Dendritic cell treated with granulocyte-macrophage colony-stimulating factor and Interleukin-4, amounts not matched to agents 40 ng/mL and 50 ng/mL, for 4 days (primary cell): Measurements from ENCODE around the gene WDR38.

Source experiments
- H3K27ac Mint-ChIP-seq: one replicate; pipeline ENCODE4 v1.8.0; 2022; ENCODE audit warnings: mild to moderate bottlenecking, mixed read lengths
- H3K27me3 Mint-ChIP-seq: one replicate; pipeline ENCODE4 v1.8.0; 2022; ENCODE audit warnings: mild to moderate bottlenecking, mixed read lengths
- H3K36me3 Mint-ChIP-seq: one replicate; pipeline ENCODE4 v1.8.0; 2022; ENCODE audit warnings: low read depth, mixed read lengths
- H3K4me1 Mint-ChIP-seq: one replicate; pipeline ENCODE4 v1.8.0; 2022; ENCODE audit warnings: low read depth, mixed read lengths
- H3K4me3 Mint-ChIP-seq: one replicate; pipeline ENCODE4 v1.8.0; 2022; ENCODE audit warnings: mild to moderate bottlenecking, moderate library complexity, mixed read lengths
- H3K9me3 Mint-ChIP-seq: one replicate; pipeline ENCODE4 v1.8.0; 2022; ENCODE audit warnings: mixed read lengths
- intact Hi-C: fragments of 100-400 bp; cut with micrococcal nuclease; formaldehyde crosslinking; loops from one replicate; pipeline ENCODE4 v1.15.0; 2022

WDR38 gene

DNA sequence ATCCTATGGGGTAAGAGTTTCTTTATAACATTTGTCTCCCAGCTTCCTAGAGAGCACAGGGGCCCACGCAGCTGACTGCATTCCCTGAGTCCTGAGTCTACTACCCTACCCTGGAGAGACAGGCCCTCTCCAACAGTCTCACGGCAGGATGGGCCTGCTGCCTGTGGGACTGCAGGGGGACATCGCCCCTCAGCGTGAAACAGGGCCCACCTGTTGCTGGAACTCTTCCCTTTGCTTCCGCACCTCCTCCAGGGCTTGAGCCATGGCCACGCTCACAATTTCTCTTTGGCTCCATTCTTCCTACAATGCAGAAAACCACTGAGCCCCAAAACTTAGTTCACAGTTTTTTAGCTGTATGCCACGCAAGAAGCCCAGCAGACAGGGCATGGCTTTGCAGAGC, 36.9 kb downstream of the WDR38 start:
- peaks cover 97% of the 10 kb centered on the region for H3K36me3 Mint-ChIP-seq
- H3K4me1 Mint-ChIP-seq = no peaks in the 10 kb centered on the region
- H3K27me3 Mint-ChIP-seq = no peaks in the 10 kb centered on the region
- H3K4me3 Mint-ChIP-seq = no peak overlapping the region
- intact Hi-C loops = no loop called here
- no peak overlapping the region for H3K27ac Mint-ChIP-seq
- H3K9me3 Mint-ChIP-seq = no peaks in the 10 kb centered on the region

DNA sequence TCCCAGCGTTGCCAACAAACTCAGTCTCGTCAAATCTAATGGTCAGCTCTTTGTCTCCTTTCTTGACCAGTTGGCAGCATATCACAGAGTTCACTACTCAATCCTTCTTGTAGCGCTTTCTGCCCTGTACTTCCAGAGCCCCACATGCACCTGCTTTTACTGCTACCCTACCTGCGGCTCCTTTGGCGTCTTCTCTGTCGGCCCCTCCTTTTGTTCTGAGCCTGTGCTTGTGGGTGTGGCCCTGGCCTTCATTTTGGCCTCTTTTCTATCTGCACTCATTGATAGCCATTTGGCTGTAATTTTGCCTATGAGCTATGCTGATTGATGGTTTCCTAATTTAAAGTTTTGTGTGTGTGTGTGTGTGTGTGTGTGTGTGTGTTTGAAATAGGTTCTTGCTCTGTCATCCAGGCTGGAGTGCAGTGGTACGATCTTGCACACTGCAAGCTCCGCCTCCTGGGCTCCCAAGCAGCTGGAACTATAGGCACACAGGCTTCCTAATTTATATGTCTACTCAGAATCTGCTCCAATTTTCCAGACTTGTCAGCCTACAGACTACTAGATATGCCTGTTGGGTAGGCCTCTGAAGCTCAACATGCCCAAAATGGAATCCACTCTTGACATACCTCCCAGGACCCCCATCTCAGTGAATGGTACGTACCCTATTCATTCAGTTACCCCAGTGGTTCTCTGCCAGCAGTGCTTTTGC, 40.9 kb downstream of the WDR38 start:
- no peaks in the 10 kb centered on the region for H3K4me1 Mint-ChIP-seq
- H3K4me3 Mint-ChIP-seq = no peak overlapping the region
- no peaks in the 10 kb centered on the region for H3K9me3 Mint-ChIP-seq
- intact Hi-C loops = no loop called here
- H3K27me3 Mint-ChIP-seq = no peaks in the 10 kb centered on the region
- no peak overlapping the region for H3K27ac Mint-ChIP-seq
- peaks cover 99% of the 10 kb centered on the region for H3K36me3 Mint-ChIP-seq

DNA sequence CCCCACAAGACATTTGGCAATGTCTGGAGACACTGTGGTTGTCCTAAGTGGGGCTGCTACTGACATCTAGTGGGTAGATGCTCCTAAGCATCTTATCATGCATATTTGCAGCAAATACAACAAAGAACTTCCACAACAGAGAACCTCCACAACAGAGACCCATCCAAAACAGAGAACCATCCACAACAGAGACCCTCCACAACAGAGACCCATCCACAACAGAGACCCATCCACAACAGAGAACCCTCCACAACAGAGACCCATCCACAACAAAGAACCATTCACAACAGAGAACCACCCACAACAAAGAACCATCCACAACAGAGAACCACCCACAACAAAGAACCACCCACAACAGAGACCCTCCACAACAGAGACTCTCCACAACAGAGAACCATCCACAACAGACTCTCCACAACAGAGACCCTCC, 41.5 kb downstream of the WDR38 start:
- Mint-ChIP-seq H3K9me3 (no peaks in the 10 kb centered on the region), H3K4me1 (no peaks in the 10 kb centered on the region), H3K4me3 (no peak overlapping the region), H3K27me3 (no peaks in the 10 kb centered on the region), H3K36me3 (peaks cover 99% of the 10 kb centered on the region), H3K27ac (no peak overlapping the region)
- intact Hi-C loops = no loop called here

- intact Hi-C loops = no loop called here
- Mint-ChIP-seq H3K27ac (no peak overlapping the region), H3K4me3 (no peak overlapping the region), H3K27me3 (no peaks in the 10 kb centered on the region), H3K4me1 (no peaks in the 10 kb centered on the region), H3K9me3 (no peaks in the 10 kb centered on the region), H3K36me3 (peaks cover 98% of the 10 kb centered on the region)
These were observed 44.6 kb downstream of the WDR38 start for GRCh38 chr9:124897570-124898460.

DNA sequence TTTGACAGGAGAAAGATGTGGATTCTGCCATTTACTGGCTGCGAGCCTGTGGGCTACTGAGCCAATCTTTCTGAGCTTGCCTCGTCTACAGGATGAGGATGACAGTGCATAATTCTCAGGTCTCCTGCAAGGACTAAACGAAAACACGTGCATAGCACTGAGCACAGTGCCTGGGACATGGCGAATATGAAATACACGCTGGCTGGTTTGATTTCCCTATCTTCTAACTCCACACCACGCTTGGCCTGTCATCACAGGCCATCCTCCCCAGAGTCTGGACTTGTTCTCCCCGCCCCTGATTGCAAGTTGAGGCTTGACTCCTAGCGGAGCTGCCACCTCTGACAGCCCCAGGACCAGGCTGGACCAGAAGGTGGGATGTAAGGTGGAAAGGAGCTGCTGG, 46.6 kb downstream of the WDR38 start:
- no peaks in the 10 kb centered on the region for H3K4me1 Mint-ChIP-seq
- no peaks in the 10 kb centered on the region for H3K27me3 Mint-ChIP-seq
- no peak overlapping the region for H3K27ac Mint-ChIP-seq
- intact Hi-C loops = no loop called here
- no peaks in the 10 kb centered on the region for H3K9me3 Mint-ChIP-seq
- H3K36me3 Mint-ChIP-seq = peaks cover 99% of the 10 kb centered on the region
- no peak overlapping the region for H3K4me3 Mint-ChIP-seq

DNA sequence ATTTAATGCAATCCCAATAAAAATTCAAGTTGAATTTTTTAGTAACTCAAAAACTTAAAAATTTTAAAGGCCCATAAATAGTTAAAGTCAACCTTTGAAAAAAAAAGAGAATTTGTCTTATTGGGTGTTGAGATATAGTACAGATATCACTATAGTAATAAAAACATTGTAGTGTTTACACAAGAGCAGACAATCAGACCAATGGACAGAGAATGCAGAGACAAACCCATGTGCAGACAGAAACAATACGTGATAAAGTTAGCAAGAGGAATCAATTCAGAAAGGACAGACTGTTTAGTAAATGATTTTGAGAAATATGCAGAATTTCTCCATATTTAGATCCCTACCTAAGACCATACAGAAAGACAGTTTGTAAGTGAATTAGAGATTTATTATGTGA, 53.7 kb downstream of the WDR38 start:
- H3K36me3 Mint-ChIP-seq = peaks cover 88% of the 10 kb centered on the region
- no peak overlapping the region for H3K27ac Mint-ChIP-seq

More for the DNA sequence above, 53.7 kb downstream of the WDR38 start:
- Mint-ChIP-seq H3K4me3 (no peak overlapping the region), H3K4me1 (no peaks in the 10 kb centered on the region), H3K9me3 (no peaks in the 10 kb centered on the region), H3K27me3 (no peaks in the 10 kb centered on the region)
- intact Hi-C loops = no loop called here
